ENCODE measurements around the gene EYA2.

DNA sequence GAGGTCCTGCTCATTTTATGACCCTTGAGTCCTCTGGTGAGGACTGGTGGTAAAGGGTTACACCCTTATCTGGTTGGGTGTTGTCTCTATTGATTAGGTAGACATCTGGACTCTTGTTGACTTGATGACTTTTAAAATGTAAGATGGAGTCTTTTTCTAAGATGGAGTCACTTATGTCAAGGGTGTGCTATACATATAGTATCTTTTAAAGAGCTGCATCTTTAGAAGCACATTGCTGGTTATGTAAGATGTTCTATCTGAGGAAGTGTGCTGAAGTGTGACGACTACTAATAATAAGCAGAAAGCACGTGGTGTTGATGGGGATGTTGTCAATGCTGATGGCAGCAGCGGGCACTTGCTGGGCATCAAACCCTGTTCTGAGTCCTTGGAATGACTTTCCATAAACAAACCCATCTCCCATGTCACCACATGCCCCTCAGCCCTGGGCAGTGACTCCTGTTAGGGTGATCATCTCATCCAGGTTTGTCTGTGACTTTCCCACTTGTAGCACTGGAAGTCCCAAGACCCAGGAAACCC is 229.6 kb downstream of the EYA2 start:
- TF ChIP-seq EZH2 (IDR thresholded peaks at IDR 0.05) (no peak), POLR2AphosphoS5 (IDR thresholded peaks at IDR 0.05; ENCODE audit: borderline replicate concordance, low read depth, low read length) (no peak), FOXP2 (optimal IDR thresholded peaks at IDR 0.05; ENCODE audit: control extremely low read depth, extremely low read length, insufficient read depth) (no peak)

Measured in SK-N-MC (cell line).